ENCODE results near the gene KCNT2. TPM values are rescaled to one million over a fixed set of nuclear protein-coding genes. Genes with fewer than 3 reads are reported as not detected.

Gene KCNT2
- polyA plus RNA-seq, 1 of the 3 experiments (the other 2 are of a cell fraction): 0.56 TPM

- TF ChIP-seq REST (IDR thresholded peaks at IDR 0.05; ENCODE audit: low read depth, low read length): no peak
- no peak for TF ChIP-seq GABPA (IDR thresholded peaks at IDR 0.05; ENCODE audit: low read depth)
- TF ChIP-seq, protein P1, sequence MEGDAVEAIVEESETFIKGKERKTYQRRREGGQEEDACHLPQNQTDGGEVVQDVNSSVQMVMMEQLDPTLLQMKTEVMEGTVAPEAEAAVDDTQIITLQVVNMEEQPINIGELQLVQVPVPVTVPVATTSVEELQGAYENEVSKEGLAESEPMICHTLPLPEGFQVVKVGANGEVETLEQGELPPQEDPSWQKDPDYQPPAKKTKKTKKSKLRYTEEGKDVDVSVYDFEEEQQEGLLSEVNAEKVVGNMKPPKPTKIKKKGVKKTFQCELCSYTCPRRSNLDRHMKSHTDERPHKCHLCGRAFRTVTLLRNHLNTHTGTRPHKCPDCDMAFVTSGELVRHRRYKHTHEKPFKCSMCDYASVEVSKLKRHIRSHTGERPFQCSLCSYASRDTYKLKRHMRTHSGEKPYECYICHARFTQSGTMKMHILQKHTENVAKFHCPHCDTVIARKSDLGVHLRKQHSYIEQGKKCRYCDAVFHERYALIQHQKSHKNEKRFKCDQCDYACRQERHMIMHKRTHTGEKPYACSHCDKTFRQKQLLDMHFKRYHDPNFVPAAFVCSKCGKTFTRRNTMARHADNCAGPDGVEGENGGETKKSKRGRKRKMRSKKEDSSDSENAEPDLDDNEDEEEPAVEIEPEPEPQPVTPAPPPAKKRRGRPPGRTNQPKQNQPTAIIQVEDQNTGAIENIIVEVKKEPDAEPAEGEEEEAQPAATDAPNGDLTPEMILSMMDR (IDR thresholded peaks at IDR 0.05): no peak
Observed at GRCh38 chr1:196399713-196400112, 208.5 kb downstream of the KCNT2 start (continued).

- TF ChIP-seq RFX5 (IDR thresholded peaks at IDR 0.05; ENCODE audit: low read length) (no peak), FOSL2 (IDR thresholded peaks at IDR 0.05; ENCODE audit: borderline replicate concordance, low read depth) (0 out of 2 replicates have a peak, but pooled peaks have one; percentile 2), NFIC (IDR thresholded peaks at IDR 0.05; ENCODE audit: borderline replicate concordance) (peak; percentile 28; the same call in 1 of the 2 replicates)
- H2AFZ ChIP-seq (ENCODE audit: low read depth): 0 out of 2 replicates have a peak overlapping the region, but pooled peaks have one; percentile 38
- H4K20me1 ChIP-seq (ENCODE audit: insufficient read depth): no peaks in the 10 kb centered on the region
- H3K36me3 ChIP-seq (replicated peaks in 1 of 2; ENCODE audit: control insufficient read depth in 1 of 2, insufficient read depth in 2 of 2, low read length in 1 of 2): no peaks in the 10 kb centered on the region
- ChIA-PET CTCF (interaction anchor here (1.4 kb wide), 1 partner anchor 21 kb away, joined by 4 read pairs; no protein-coding TSS in a partner anchor), POLR2A (no interaction called here)
- WGBS (ENCODE audit: low lambda C conversion rate): 78% methylated on average over 4 of the region's 4 CpGs
- H3K9me3 ChIP-seq: no peaks in the 10 kb centered on the region
- H3K9ac ChIP-seq: no peak overlapping the region
- H3K27ac ChIP-seq (ENCODE audit: low read depth in 2 of 2, low read length in 1 of 2): no peak overlapping the region
- DNase-seq: no peak
- H3K4me3 ChIP-seq (ENCODE audit: low read depth in 2 of 2, low read length in 1 of 2): no peak overlapping the region
- H3K4me1 ChIP-seq (ENCODE audit: control insufficient read depth in 1 of 2, insufficient read depth in 2 of 2, low read depth in 1 of 2, low read length in 1 of 2): no peaks in the 10 kb centered on the region; a peak in 1 of 4 replicates
- no peaks in the 10 kb centered on the region for H3K79me2 ChIP-seq (ENCODE audit: insufficient read depth)
- H3K4me2 ChIP-seq: no peak overlapping the region
- no peaks in the 10 kb centered on the region for H3F3A ChIP-seq (replicated peaks; ENCODE audit: insufficient read depth)
- no peaks in the 10 kb centered on the region for H3K9me2 ChIP-seq
- H3K27me3 ChIP-seq (ENCODE audit: insufficient read depth): no peaks in the 10 kb centered on the region
Observed at GRCh38 chr1:196393742-196394141, 214.5 kb downstream of the KCNT2 start.

GRCh38 chr1:196393282-196393681, 215.0 kb downstream of the KCNT2 start:
- no peak for DNase-seq
- Histone ChIP-seq H3K9ac (no peak overlapping the region), H3K9me3 (no peaks in the 10 kb centered on the region), H3K4me3 (ENCODE audit: low read depth in 2 of 2, low read length in 1 of 2) (no peak overlapping the region), H3K27me3 (ENCODE audit: insufficient read depth) (no peaks in the 10 kb centered on the region), H3K79me2 (ENCODE audit: insufficient read depth) (no peaks in the 10 kb centered on the region), H3K9me2 (no peaks in the 10 kb centered on the region), H3K4me2 (no peak overlapping the region), H3F3A (replicated peaks; ENCODE audit: insufficient read depth) (no peaks in the 10 kb centered on the region), H2AFZ (ENCODE audit: low read depth) (0 out of 2 replicates have a peak overlapping the region, but pooled peaks have one; percentile 38), H3K4me1 (ENCODE audit: control insufficient read depth in 1 of 2, insufficient read depth in 2 of 2, low read depth in 1 of 2, low read length in 1 of 2) (no peaks in the 10 kb centered on the region; a peak in 1 of 4 replicates), H3K27ac (ENCODE audit: low read depth in 2 of 2, low read length in 1 of 2) (no peak overlapping the region), H4K20me1 (ENCODE audit: insufficient read depth) (no peaks in the 10 kb centered on the region), H3K36me3 (replicated peaks in 1 of 2; ENCODE audit: control insufficient read depth in 1 of 2, insufficient read depth in 2 of 2, low read length in 1 of 2) (no peaks in the 10 kb centered on the region)
- CTCF ChIA-PET: interaction anchor here (1.4 to 1.6 kb wide), 2 partner anchors 20 to 38 kb away, joined by 3 to 4 read pairs; no protein-coding TSS in a partner anchor
- POLR2A ChIA-PET: no interaction called here
- 86% methylated on average over 2 of the region's 2 CpGs for WGBS (ENCODE audit: low lambda C conversion rate)
- TF ChIP-seq REST (IDR thresholded peaks at IDR 0.05; ENCODE audit: low read depth, low read length) (no peak), FOXJ3 (CRISPR knock-in tag; IDR thresholded peaks at IDR 0.05) (no peak), RCOR1 (IDR thresholded peaks at IDR 0.05; ENCODE audit: low read length) (no peak), FOXM1 (IDR thresholded peaks at IDR 0.05; ENCODE audit: low read depth) (no peak), RFX5 (IDR thresholded peaks at IDR 0.05; ENCODE audit: low read length) (no peak), EZH2phosphoT487 (IDR thresholded peaks at IDR 0.05; ENCODE audit: borderline replicate concordance, low read depth) (no peak), YY1 (IDR thresholded peaks at IDR 0.05; ENCODE audit: low read depth) (no peak), USF1 (IDR thresholded peaks at IDR 0.05; ENCODE audit: borderline replicate concordance, low read depth) (no peak), GABPA (IDR thresholded peaks at IDR 0.05; ENCODE audit: low read depth) (no peak), MEF2A (IDR thresholded peaks at IDR 0.05; ENCODE audit: borderline replicate concordance, low read depth) (no peak), SMC3 (IDR thresholded peaks at IDR 0.05; ENCODE audit: low read depth, low read length) (no peak)
- TF ChIP-seq, protein P2, sequence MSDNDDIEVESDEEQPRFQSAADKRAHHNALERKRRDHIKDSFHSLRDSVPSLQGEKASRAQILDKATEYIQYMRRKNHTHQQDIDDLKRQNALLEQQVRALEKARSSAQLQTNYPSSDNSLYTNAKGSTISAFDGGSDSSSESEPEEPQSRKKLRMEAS (IDR thresholded peaks at IDR 0.05; ENCODE audit: low read depth): no peak
